ENCODE measurements around the gene XDH.

Gene XDH

GRCh38 chr2:31327505-31327904 lies 87.0 kb downstream of the XDH start:
- no peak for DNase-seq

GRCh38 chr2:31324016-31324633 lies 90.4 kb downstream of the XDH start:
- DNase-seq, result no peak

GRCh38 chr2:31322371-31322770 lies 92.2 kb downstream of the XDH start:
- no peak for DNase-seq

GRCh38 chr2:31319406-31320175 lies 95.0 kb downstream of the XDH start:
- no peak for DNase-seq

GRCh38 chr2:31318361-31319336 lies 95.9 kb downstream of the XDH start:
- DNase-seq, result no peak

GRCh38 chr2:31317396-31317795 lies 97.1 kb downstream of the XDH start:
- no peak for DNase-seq

GRCh38 chr2:31314761-31315160 lies 99.8 kb downstream of the XDH start:
- no peak for DNase-seq

- no peak for DNase-seq
Observed at GRCh38 chr2:31312898-31313297, 101.6 kb downstream of the XDH start.

- DNase-seq, result no peak
Observed at GRCh38 chr2:31304816-31305215, 109.7 kb downstream of the XDH start.

GRCh38 chr2:31302940-31303563 lies 111.5 kb downstream of the XDH start:
- no peak for DNase-seq

- DNase-seq, result no peak
Observed at GRCh38 chr2:31300309-31300708, 114.2 kb downstream of the XDH start.

GRCh38 chr2:31299547-31299946 lies 115.0 kb downstream of the XDH start:
- DNase-seq, result no peak

GRCh38 chr2:31297751-31298150 lies 116.8 kb downstream of the XDH start:
- DNase-seq, result no peak

GRCh38 chr2:31296641-31297287 lies 117.8 kb downstream of the XDH start:
- DNase-seq, result no peak

GRCh38 chr2:31294196-31294595 lies 120.3 kb downstream of the XDH start:
- no peak for DNase-seq

GRCh38 chr2:31287654-31288053 lies 126.9 kb downstream of the XDH start:
- no peak for DNase-seq

GRCh38 chr2:31286961-31287550 lies 127.5 kb downstream of the XDH start:
- no peak for DNase-seq

GRCh38 chr2:31286230-31286629 lies 128.3 kb downstream of the XDH start:
- no peak for DNase-seq
